ENCODE measurements around the gene BRMS1.

The BRMS1 gene

DNA sequence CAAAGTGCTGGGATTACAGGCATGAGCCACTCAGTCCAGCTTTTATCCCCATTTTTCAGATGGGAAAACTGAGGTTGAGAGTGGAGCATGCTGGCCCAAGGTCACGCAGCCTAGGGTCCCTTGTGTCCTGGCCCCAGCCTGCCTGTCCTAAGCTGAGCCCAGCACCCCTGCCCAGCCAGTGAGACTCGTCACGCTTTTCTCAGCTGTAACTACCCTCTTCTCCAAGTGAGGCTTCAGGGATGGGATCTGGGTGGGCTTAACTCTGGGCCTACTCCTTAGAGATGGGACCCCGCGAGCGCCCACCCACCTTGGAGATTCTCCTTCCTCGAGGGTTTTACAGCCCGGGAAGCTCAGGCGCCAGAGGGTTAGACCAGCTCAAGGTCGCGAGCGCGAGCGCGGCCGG, 53.6 kb downstream of the BRMS1 start:
- H3K4me3 ChIP-seq (ENCODE audit: low read depth, low read length), result no peak overlapping the region
- TF ChIP-seq, protein P1, sequence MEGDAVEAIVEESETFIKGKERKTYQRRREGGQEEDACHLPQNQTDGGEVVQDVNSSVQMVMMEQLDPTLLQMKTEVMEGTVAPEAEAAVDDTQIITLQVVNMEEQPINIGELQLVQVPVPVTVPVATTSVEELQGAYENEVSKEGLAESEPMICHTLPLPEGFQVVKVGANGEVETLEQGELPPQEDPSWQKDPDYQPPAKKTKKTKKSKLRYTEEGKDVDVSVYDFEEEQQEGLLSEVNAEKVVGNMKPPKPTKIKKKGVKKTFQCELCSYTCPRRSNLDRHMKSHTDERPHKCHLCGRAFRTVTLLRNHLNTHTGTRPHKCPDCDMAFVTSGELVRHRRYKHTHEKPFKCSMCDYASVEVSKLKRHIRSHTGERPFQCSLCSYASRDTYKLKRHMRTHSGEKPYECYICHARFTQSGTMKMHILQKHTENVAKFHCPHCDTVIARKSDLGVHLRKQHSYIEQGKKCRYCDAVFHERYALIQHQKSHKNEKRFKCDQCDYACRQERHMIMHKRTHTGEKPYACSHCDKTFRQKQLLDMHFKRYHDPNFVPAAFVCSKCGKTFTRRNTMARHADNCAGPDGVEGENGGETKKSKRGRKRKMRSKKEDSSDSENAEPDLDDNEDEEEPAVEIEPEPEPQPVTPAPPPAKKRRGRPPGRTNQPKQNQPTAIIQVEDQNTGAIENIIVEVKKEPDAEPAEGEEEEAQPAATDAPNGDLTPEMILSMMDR (IDR thresholded peaks at IDR 0.05; ENCODE audit: low read depth, low read length), result no peak

DNA sequence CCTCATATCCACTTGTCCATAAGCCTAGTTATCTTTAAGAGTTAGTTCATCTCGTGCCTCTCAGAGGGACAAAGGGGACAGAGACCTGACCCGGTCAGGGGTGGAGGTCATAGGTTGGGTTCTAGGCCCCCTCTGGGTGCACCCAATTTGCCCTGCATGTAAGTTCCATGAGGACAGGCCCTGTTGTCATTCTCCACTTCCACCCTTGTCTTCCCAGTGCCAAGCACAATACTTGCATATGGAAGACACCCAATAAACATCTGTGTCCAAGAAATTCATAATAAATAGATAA, 54.6 kb downstream of the BRMS1 start:
- TF ChIP-seq, protein P1 (IDR thresholded peaks at IDR 0.05; ENCODE audit: low read depth, low read length), result no peak
- no peak overlapping the region; the same call in 1 of the 2 replicates for H3K4me3 ChIP-seq (ENCODE audit: low read depth, low read length)

DNA sequence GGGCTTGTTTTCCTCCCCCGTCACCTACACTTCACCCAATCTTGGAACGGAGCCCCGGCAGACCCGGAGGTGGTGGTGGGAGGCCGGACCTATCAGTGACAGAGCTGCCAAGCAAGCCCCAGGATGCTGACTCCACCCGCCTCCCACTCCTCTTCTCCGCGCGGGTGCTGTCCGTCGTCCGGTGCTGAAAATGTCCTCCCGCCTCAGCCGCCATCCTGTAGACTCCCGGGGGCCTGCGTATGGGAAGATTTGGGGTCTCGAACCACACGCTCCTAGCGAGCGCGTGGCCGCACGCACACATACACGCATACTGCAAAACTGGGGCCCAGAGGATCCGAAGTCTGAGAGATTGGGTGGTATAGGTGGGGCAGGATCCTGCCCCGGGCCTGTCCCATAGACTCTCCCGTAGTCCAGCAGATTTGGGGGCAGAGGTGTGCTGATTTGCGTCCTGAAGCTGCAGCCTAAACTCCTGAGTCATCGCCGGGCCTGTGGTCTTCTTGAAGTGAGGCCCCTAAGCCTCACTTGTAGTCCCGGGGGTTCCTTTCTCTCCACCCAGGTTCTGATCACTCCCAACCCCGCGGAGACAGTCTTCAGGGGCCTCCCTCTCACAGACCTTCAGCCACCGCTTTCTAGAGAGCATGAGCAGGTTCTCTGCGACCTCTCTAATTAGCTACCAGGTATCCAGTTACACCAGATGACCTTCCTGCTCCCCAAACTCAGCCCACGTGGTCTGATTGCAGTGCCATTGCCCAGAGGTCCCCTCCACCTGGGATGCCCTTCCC, 55.2 kb downstream of the BRMS1 start:
- TF ChIP-seq, protein P1 (IDR thresholded peaks at IDR 0.05; ENCODE audit: low read depth, low read length), result no peak
- H3K4me3 ChIP-seq (ENCODE audit: low read depth, low read length), result peak overlapping the region; percentile 91

- TF ChIP-seq, protein P1 (IDR thresholded peaks at IDR 0.05; ENCODE audit: low read depth, low read length), result no peak
- peak within 1 kb of the TSS; percentile 91 for H3K4me3 ChIP-seq (ENCODE audit: low read depth, low read length)
Measured at GRCh38 chr11:66288671-66289547, 56.0 kb downstream of the BRMS1 start, which contains the start of gene YIF1A. Gene YIF1A, minus strand, starts transcription at chr11:66289143. Its CDS starts 158 bp downstream, at chr11:66288985.

DNA sequence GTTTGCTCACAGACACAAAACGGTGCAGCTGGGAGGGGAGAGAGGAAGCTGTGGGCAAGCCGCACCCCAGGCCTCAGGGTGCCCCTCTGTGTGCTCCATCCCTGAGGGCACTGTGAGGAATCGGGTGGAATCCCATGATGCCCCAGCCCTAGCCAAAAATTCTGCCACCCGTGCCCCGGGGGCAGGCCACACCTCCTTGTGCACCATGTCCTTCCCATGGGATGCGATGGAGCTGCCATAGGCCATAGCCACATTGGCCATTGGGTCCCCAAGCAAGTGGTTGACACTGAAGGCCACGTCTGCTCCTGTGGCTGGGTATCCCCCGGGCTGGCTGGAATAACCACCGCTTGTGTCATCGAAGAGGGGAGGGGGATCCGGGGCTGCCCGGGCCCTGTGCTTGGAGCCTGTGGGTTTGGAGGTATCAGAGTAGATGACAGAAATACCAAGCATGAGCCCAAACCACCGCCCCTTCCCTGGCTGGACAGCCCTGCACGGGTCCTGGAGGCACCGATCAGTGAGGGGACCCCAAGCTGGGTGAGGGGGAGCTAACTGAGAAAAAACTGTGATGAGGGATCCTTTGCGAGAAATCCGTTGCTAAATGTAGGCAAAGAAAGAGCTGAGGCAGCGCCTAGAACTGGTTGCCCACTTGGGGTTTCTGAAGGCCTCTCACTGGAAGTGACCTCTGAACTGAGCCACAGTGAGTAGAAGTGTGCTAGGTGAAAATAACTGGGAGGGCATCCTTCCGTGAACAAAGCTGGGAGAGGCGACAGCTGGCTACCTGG, 56.8 kb downstream of the BRMS1 start:
- H3K4me3 ChIP-seq (ENCODE audit: low read depth, low read length), result peak overlapping the region; percentile 91
- TF ChIP-seq, protein P1 (IDR thresholded peaks at IDR 0.05; ENCODE audit: low read depth, low read length), result no peak

Data from WI38 (cell line).